ENCODE measurements around the gene PSTPIP1. TPM values are rescaled to one million over a fixed set of nuclear protein-coding genes. Genes with fewer than 3 reads are reported as not detected.

The PSTPIP1 gene
- total and polyA plus RNA-seq, 5 donors from 2014 or later, result 41.3 to 169 (median 47.8) TPM

DNA sequence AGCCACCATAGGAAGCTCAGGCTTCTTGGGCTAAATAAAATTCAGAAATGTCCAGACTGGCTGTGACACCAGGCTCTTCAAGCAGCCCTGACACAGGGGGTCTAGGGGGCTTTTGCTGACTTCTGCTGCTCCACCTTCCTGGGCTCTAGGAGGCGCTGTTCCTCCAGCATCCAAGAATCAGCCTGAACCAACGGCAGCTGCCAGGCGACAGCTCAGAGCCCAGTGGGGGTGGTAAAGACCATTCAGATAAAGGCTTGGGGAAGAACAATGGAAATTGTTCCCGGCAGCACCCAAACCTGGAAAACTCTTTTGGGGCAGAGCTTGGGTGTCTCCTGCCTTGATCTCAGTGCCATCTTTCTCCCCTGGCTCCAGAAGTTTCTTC, 21.6 kb upstream of the PSTPIP1 start:
- no peak overlapping the region for H3K4me3 ChIP-seq (ENCODE audit: low read depth, low read length)
- no peaks in the 10 kb centered on the region for H3K36me3 Mint-ChIP-seq
- H3K36me3 ChIP-seq (ENCODE audit: control insufficient read depth, insufficient read depth, low read length), result no peaks in the 10 kb centered on the region
- H3K4me1 Mint-ChIP-seq, result peaks cover 0 to 2% (median 0%) of the 10 kb centered on the region in 4 donors
- H3K4me3 Mint-ChIP-seq, result no peak overlapping the region
- no peak overlapping the region for H3K27ac Mint-ChIP-seq
- H3K9me3 Mint-ChIP-seq, result peaks cover 0 to 1% (median 0%) of the 10 kb centered on the region in 7 donors
- no peaks in the 10 kb centered on the region for H3K9me3 ChIP-seq (ENCODE audit: control insufficient read depth in 2 of 2, low read length in 2 of 2)
- H3K27me3 Mint-ChIP-seq, result no peaks in the 10 kb centered on the region
- ATAC-seq (ENCODE audit: low read depth in 2 of 2), result peak; percentile 60 to 62
- H3K27ac ChIP-seq (ENCODE audit: insufficient read depth, low read length, poor library complexity, severe bottlenecking), result no peak overlapping the region
- peak; percentile 20 to 71 (median 45) for DNase-seq
- no peaks in the 10 kb centered on the region for H3K27me3 ChIP-seq (ENCODE audit: control insufficient read depth, insufficient read depth, low read length)
- H3K4me1 ChIP-seq (ENCODE audit: control insufficient read depth, insufficient read depth, low read length, poor library complexity, severe bottlenecking), result no peaks in the 10 kb centered on the region

GRCh38 chr15:76973906-76974305, 21.0 kb upstream of the PSTPIP1 start:
- no peaks in the 10 kb centered on the region for H3K4me1 ChIP-seq (ENCODE audit: control insufficient read depth, insufficient read depth, low read length, poor library complexity, severe bottlenecking)
- no peak overlapping the region for H3K27ac ChIP-seq (ENCODE audit: insufficient read depth, low read length, poor library complexity, severe bottlenecking)
- H3K27ac Mint-ChIP-seq, result no peak overlapping the region
- DNase-seq (no peak), ATAC-seq (ENCODE audit: low read depth in 2 of 2) (no peak)
- H3K9me3 ChIP-seq (ENCODE audit: control insufficient read depth in 2 of 2, low read length in 2 of 2), result no peaks in the 10 kb centered on the region
- H3K36me3 Mint-ChIP-seq, result no peaks in the 10 kb centered on the region
- no peak overlapping the region for H3K4me3 ChIP-seq (ENCODE audit: low read depth, low read length)
- H3K4me1 Mint-ChIP-seq, result peaks cover 0 to 2% (median 0%) of the 10 kb centered on the region in 4 donors
- H3K4me3 Mint-ChIP-seq, result no peak overlapping the region
- H3K36me3 ChIP-seq (ENCODE audit: control insufficient read depth, insufficient read depth, low read length), result no peaks in the 10 kb centered on the region
- H3K27me3 ChIP-seq (ENCODE audit: control insufficient read depth, insufficient read depth, low read length), result no peaks in the 10 kb centered on the region
- no peaks in the 10 kb centered on the region for H3K27me3 Mint-ChIP-seq
- peaks cover 0 to 4% (median 0%) of the 10 kb centered on the region in 7 donors for H3K9me3 Mint-ChIP-seq

GRCh38 chr15:76974456-76975036, 20.4 kb upstream of the PSTPIP1 start:
- no peak for ATAC-seq (ENCODE audit: low read depth in 2 of 2)
- H3K27me3 ChIP-seq (ENCODE audit: control insufficient read depth, insufficient read depth, low read length), result no peaks in the 10 kb centered on the region
- Mint-ChIP-seq H3K36me3 (no peaks in the 10 kb centered on the region), H3K4me3 (no peak overlapping the region), H3K9me3 (peaks cover 0 to 4% (median 0%) of the 10 kb centered on the region in 7 donors), H3K27ac (peak overlapping the region in 1 of 3 donors; percentile 60), H3K4me1 (peaks cover 0 to 2% (median 0%) of the 10 kb centered on the region in 4 donors), H3K27me3 (no peaks in the 10 kb centered on the region)
- H3K4me3 ChIP-seq (ENCODE audit: low read depth, low read length), result no peak overlapping the region
- H3K36me3 ChIP-seq (ENCODE audit: control insufficient read depth, insufficient read depth, low read length), result no peaks in the 10 kb centered on the region
- no peak for DNase-seq
- no peaks in the 10 kb centered on the region for H3K9me3 ChIP-seq (ENCODE audit: control insufficient read depth in 2 of 2, low read length in 2 of 2)
- H3K4me1 ChIP-seq (ENCODE audit: control insufficient read depth, insufficient read depth, low read length, poor library complexity, severe bottlenecking), result no peaks in the 10 kb centered on the region
- no peak overlapping the region for H3K27ac ChIP-seq (ENCODE audit: insufficient read depth, low read length, poor library complexity, severe bottlenecking)

GRCh38 chr15:76976141-76976540, 18.8 kb upstream of the PSTPIP1 start:
- ATAC-seq (ENCODE audit: low read depth in 2 of 2), result no peak
- H3K4me3 Mint-ChIP-seq, result no peak overlapping the region
- H3K9me3 ChIP-seq (ENCODE audit: control insufficient read depth in 2 of 2, low read length in 2 of 2), result no peaks in the 10 kb centered on the region
- peaks cover 0 to 2% (median 0%) of the 10 kb centered on the region in 4 donors for H3K4me1 Mint-ChIP-seq
- no peak overlapping the region for H3K27ac ChIP-seq (ENCODE audit: insufficient read depth, low read length, poor library complexity, severe bottlenecking)
- peaks cover 0 to 4% (median 0%) of the 10 kb centered on the region in 7 donors for H3K9me3 Mint-ChIP-seq
- H3K27me3 ChIP-seq (ENCODE audit: control insufficient read depth, insufficient read depth, low read length), result no peaks in the 10 kb centered on the region
- no peaks in the 10 kb centered on the region for H3K27me3 Mint-ChIP-seq
- no peaks in the 10 kb centered on the region for H3K36me3 Mint-ChIP-seq
- H3K27ac Mint-ChIP-seq, result peak overlapping the region in 1 of 3 donors; percentile 22
- H3K4me3 ChIP-seq (ENCODE audit: low read depth, low read length), result no peak overlapping the region
- DNase-seq, result no peak
- H3K36me3 ChIP-seq (ENCODE audit: control insufficient read depth, insufficient read depth, low read length), result no peaks in the 10 kb centered on the region
- no peaks in the 10 kb centered on the region for H3K4me1 ChIP-seq (ENCODE audit: control insufficient read depth, insufficient read depth, low read length, poor library complexity, severe bottlenecking)

DNA sequence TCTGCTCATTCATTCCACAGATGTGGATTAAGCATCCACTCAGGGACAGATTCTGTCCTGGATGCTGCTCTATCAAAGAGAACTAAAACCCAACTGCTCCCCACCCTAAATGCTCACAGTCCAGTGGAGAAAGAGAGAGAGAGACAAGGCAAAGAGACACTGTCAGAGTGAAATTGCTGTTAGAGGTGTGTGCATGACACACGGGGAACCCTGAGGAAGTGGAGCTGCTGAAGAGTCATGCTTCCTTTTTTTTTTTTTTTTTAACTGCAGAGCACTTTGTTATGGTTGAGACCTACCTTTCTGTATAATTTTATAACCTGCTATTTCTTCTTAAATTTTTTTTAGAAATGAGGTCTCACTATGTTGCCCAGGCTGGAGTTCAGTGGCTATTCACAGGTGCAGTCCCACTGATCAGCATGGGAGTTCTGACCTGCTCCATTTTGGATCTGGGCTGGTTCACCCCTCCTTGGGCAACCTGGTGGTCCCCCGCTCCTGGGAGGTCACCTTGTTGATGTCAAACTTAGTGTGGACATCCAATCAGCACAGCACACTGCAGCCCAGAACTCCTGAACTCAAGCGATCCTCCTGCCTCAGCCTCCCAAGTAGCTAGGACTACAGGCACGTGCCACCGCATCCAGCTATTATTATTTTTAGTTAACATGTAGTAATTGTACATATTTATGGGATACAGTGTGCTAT, 18.2 kb upstream of the PSTPIP1 start:
- Histone ChIP-seq H3K4me3 (ENCODE audit: low read depth, low read length) (no peak overlapping the region), H3K27ac (ENCODE audit: insufficient read depth, low read length, poor library complexity, severe bottlenecking) (no peak overlapping the region), H3K36me3 (ENCODE audit: control insufficient read depth, insufficient read depth, low read length) (no peaks in the 10 kb centered on the region), H3K27me3 (ENCODE audit: control insufficient read depth, insufficient read depth, low read length) (no peaks in the 10 kb centered on the region), H3K9me3 (ENCODE audit: control insufficient read depth in 2 of 2, low read length in 2 of 2) (no peaks in the 10 kb centered on the region), H3K4me1 (ENCODE audit: control insufficient read depth, insufficient read depth, low read length, poor library complexity, severe bottlenecking) (no peaks in the 10 kb centered on the region)
- ATAC-seq (ENCODE audit: low read depth in 2 of 2) (peak in 1 of 2 donors; percentile 46), DNase-seq (peak in 1 of 3 donors; percentile 47)
- Mint-ChIP-seq H3K9me3 (peaks cover 0 to 4% (median 0%) of the 10 kb centered on the region in 7 donors), H3K27me3 (no peaks in the 10 kb centered on the region), H3K4me3 (no peak overlapping the region), H3K27ac (peak overlapping the region in 1 of 3 donors; percentile 22), H3K4me1 (peaks cover 0 to 2% (median 0%) of the 10 kb centered on the region in 4 donors), H3K36me3 (no peaks in the 10 kb centered on the region)

- H3K4me3 Mint-ChIP-seq, result no peak overlapping the region
- H3K4me1 Mint-ChIP-seq, result peaks cover 0 to 3% (median under 1%) of the 10 kb centered on the region in 4 donors
- no peaks in the 10 kb centered on the region for H3K4me1 ChIP-seq (ENCODE audit: control insufficient read depth, insufficient read depth, low read length, poor library complexity, severe bottlenecking)
- no peak for ATAC-seq (ENCODE audit: low read depth in 2 of 2)
- H3K9me3 Mint-ChIP-seq, result peaks cover 0 to 4% (median 0%) of the 10 kb centered on the region in 7 donors
- no peak overlapping the region for H3K4me3 ChIP-seq (ENCODE audit: low read depth, low read length)
- no peaks in the 10 kb centered on the region for H3K27me3 Mint-ChIP-seq
- H3K36me3 ChIP-seq (ENCODE audit: control insufficient read depth, insufficient read depth, low read length), result no peaks in the 10 kb centered on the region
- H3K9me3 ChIP-seq (ENCODE audit: control insufficient read depth in 2 of 2, low read length in 2 of 2), result no peaks in the 10 kb centered on the region
- DNase-seq, result no peak
- no peaks in the 10 kb centered on the region for H3K27me3 ChIP-seq (ENCODE audit: control insufficient read depth, insufficient read depth, low read length)
- no peak overlapping the region for H3K27ac ChIP-seq (ENCODE audit: insufficient read depth, low read length, poor library complexity, severe bottlenecking)
- no peaks in the 10 kb centered on the region for H3K36me3 Mint-ChIP-seq
- H3K27ac Mint-ChIP-seq, result no peak overlapping the region
These were observed 16.2 kb upstream of the PSTPIP1 start for GRCh38 chr15:76978522-76979330.

GRCh38 chr15:76979331-76979925, 15.5 kb upstream of the PSTPIP1 start:
- no peak overlapping the region for H3K27ac Mint-ChIP-seq
- H3K4me3 ChIP-seq (ENCODE audit: low read depth, low read length), result no peak overlapping the region
- no peaks in the 10 kb centered on the region for H3K27me3 Mint-ChIP-seq
- H3K27me3 ChIP-seq (ENCODE audit: control insufficient read depth, insufficient read depth, low read length), result no peaks in the 10 kb centered on the region
- H3K4me1 ChIP-seq (ENCODE audit: control insufficient read depth, insufficient read depth, low read length, poor library complexity, severe bottlenecking), result no peaks in the 10 kb centered on the region
- no peaks in the 10 kb centered on the region for H3K36me3 ChIP-seq (ENCODE audit: control insufficient read depth, insufficient read depth, low read length)
- peaks cover 0 to 4% (median 0%) of the 10 kb centered on the region in 7 donors for H3K9me3 Mint-ChIP-seq
- no peaks in the 10 kb centered on the region for H3K36me3 Mint-ChIP-seq
- no peak overlapping the region for H3K27ac ChIP-seq (ENCODE audit: insufficient read depth, low read length, poor library complexity, severe bottlenecking)
- peaks cover 0 to 3% (median under 1%) of the 10 kb centered on the region in 4 donors for H3K4me1 Mint-ChIP-seq
- ATAC-seq (ENCODE audit: low read depth in 2 of 2) (no peak), DNase-seq (no peak)
- no peak overlapping the region for H3K4me3 Mint-ChIP-seq
- H3K9me3 ChIP-seq (ENCODE audit: control insufficient read depth in 2 of 2, low read length in 2 of 2), result no peaks in the 10 kb centered on the region

Measured in CD4-positive, CD25-positive, alpha-beta regulatory T cell (primary cell).